MCF 10A (cell line): ENCODE data around the gene PSEN2. TPM values are rescaled to one million over a fixed set of nuclear protein-coding genes. Genes with fewer than 3 reads are reported as not detected.
"Not testable (repeated sequence)": the region's sequence is repeated elsewhere in the genome, so short reads cannot be mapped to it uniquely, and the experiment has no call there.

ENCODE experiments used
- BruUV-seq: library from RNA; stranded (reverse); fragments of 400-500 nt; replicated peaks from 2 replicates; lab custom pipeline; 2021; lab: Mats Ljungman, UMichigan
- CTCF ChIA-PET: fragments of 300-600 bp; sonication (Branson Sonifier 250); formaldehyde crosslinking; extraction: SDS; loops from one replicate; lab custom pipeline; 2021; ENCODE audit warnings: antibody characterized with exemption, inconsistent platforms; lab: Yijun Ruan, JAX
- POLR2A ChIA-PET: fragments of 300-600, 350-650 bp; sonication (Branson Sonifier 250); formaldehyde crosslinking; extraction: SDS; loops from one replicate; lab custom pipeline; 2020; ENCODE audit warnings: antibody characterized with exemption, inconsistent platforms; lab: Yijun Ruan, JAX
- DNase-seq: peaks from one replicate; pipeline ENCODE4 v3.0.0-alpha.2; 2018; ENCODE audit not compliant: unreplicated experiment
- H3K27ac Mint-ChIP-seq: one replicate; pipeline ENCODE4 v1.8.0; 2022; ENCODE audit warnings: mild to moderate bottlenecking, low read depth, mixed read lengths; ENCODE audit not compliant: unreplicated experiment
- H3K27me3 Mint-ChIP-seq: one replicate; pipeline ENCODE4 v1.8.0; 2022; ENCODE audit warnings: mixed read lengths; ENCODE audit not compliant: insufficient read depth, unreplicated experiment
- H3K36me3 Mint-ChIP-seq: one replicate; pipeline ENCODE4 v1.8.0; 2022; ENCODE audit warnings: mild to moderate bottlenecking, moderate library complexity, mixed read lengths; ENCODE audit not compliant: insufficient read depth, unreplicated experiment
- H3K4me1 Mint-ChIP-seq: one replicate; pipeline ENCODE4 v1.8.0; 2022; ENCODE audit warnings: mixed read lengths; ENCODE audit not compliant: insufficient read depth, unreplicated experiment
- H3K4me3 Mint-ChIP-seq: one replicate; pipeline ENCODE4 v1.8.0; 2022; ENCODE audit warnings: mild to moderate bottlenecking, moderate library complexity, mixed read lengths; ENCODE audit not compliant: unreplicated experiment
- H3K9me3 Mint-ChIP-seq: one replicate; pipeline ENCODE4 v1.8.0; 2022; ENCODE audit warnings: mixed read lengths; ENCODE audit not compliant: unreplicated experiment
- intact Hi-C: fragments of 100-400 bp; cut with micrococcal nuclease; formaldehyde crosslinking; loops from 2 replicates; pipeline ENCODE4 v1.14.1; 2022
- total RNA-seq: library from RNA; stranded (reverse); gene quantifications from 2 replicates; pipeline ENCODE4 v1.2.3, GENCODE V29; 2022
- TF ChIP-seq, protein P1 (sequence below): fragments of 200-600 bp; IDR thresholded peaks from one replicate; pipeline ENCODE4 v1.8.0; 2022; ENCODE audit warnings: antibody characterized with exemption, mild to moderate bottlenecking; ENCODE audit not compliant: unreplicated experiment

The PSEN2 gene
- total RNA-seq, 1 experiment from 2014 or later: 31.3 TPM

DNA sequence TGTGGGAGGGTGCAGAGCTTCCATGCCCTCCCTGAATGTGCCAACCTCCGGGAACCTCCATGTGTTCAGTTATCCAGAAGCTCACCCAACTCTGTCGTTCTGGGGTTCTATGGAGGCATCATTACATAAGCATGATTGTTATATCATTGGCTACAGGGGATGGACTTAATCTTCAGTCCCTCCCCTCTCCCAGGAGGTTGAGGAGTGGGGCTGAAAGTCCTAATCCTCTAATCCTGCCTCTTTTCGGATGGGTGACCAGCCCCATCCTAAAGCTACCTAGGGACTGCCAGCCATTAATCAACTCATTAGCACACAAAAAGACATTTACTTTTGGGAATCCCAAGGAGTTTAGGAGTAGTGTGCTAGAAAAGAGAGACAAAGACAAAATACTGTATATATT lies 32.0 kb upstream of the PSEN2 start:
- no peaks in the 10 kb centered on the region for H3K27me3 Mint-ChIP-seq
- H3K4me3 Mint-ChIP-seq: no peak overlapping the region
- no peak for DNase-seq
- H3K36me3 Mint-ChIP-seq: no peaks in the 10 kb centered on the region
- ChIA-PET CTCF (interaction anchor here (0.6 to 1.5 kb wide), 5 partner anchors 10 to 602 kb away, joined by 3 to 6 read pairs (median 4); no protein-coding TSS in a partner anchor), POLR2A (interaction anchor here (0.6 to 1.2 kb wide), 2 partner anchors 10 to 756 kb away, joined by 3 to 4 read pairs; no protein-coding TSS in a partner anchor)
- TF ChIP-seq, protein P1, sequence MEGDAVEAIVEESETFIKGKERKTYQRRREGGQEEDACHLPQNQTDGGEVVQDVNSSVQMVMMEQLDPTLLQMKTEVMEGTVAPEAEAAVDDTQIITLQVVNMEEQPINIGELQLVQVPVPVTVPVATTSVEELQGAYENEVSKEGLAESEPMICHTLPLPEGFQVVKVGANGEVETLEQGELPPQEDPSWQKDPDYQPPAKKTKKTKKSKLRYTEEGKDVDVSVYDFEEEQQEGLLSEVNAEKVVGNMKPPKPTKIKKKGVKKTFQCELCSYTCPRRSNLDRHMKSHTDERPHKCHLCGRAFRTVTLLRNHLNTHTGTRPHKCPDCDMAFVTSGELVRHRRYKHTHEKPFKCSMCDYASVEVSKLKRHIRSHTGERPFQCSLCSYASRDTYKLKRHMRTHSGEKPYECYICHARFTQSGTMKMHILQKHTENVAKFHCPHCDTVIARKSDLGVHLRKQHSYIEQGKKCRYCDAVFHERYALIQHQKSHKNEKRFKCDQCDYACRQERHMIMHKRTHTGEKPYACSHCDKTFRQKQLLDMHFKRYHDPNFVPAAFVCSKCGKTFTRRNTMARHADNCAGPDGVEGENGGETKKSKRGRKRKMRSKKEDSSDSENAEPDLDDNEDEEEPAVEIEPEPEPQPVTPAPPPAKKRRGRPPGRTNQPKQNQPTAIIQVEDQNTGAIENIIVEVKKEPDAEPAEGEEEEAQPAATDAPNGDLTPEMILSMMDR: no peak
- H3K9me3 Mint-ChIP-seq: peaks cover 15% of the 10 kb centered on the region
- BruUV-seq: no TSS peak
- H3K27ac Mint-ChIP-seq: no peak overlapping the region
- intact Hi-C loops: no loop called here
- no peaks in the 10 kb centered on the region for H3K4me1 Mint-ChIP-seq

DNA sequence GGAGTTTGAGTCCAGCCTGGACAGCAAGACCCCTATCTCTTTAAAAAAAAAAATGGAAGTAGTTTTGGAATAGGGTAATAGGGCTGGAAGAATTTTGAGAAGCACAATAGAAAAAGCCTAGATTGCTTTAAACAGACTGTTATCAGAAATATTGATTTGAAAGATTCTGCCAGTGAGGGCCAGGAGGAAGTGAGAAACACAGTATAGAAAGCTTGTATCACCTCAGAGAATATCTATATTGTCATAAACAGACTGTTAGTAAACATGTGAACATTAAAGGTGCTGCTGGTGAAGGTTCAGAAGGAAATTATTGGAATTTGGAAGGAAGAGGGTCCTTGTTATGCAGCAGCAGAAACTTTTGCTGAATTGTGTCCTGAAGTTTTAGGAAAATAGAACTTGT lies 24.8 kb upstream of the PSEN2 start:
- TF ChIP-seq, protein P1: no peak
- no peak overlapping the region for H3K27ac Mint-ChIP-seq
- ChIA-PET CTCF (interaction anchor here (0.7 kb wide), 1 partner anchor 17 kb away, joined by 4 read pairs; no protein-coding TSS in a partner anchor), POLR2A (interaction anchor here (0.6 to 1.0 kb wide), 2 partner anchors 187 to 269 kb away, joined by 3 to 6 read pairs; no protein-coding TSS in a partner anchor)
- H3K9me3 Mint-ChIP-seq: peaks cover 11% of the 10 kb centered on the region
- H3K4me1 Mint-ChIP-seq: peaks cover 14% of the 10 kb centered on the region
- intact Hi-C loops: no loop called here
- no peak overlapping the region for H3K4me3 Mint-ChIP-seq
- BruUV-seq: no TSS peak
- H3K36me3 Mint-ChIP-seq: no peaks in the 10 kb centered on the region
- H3K27me3 Mint-ChIP-seq: no peaks in the 10 kb centered on the region
- DNase-seq: no peak

DNA sequence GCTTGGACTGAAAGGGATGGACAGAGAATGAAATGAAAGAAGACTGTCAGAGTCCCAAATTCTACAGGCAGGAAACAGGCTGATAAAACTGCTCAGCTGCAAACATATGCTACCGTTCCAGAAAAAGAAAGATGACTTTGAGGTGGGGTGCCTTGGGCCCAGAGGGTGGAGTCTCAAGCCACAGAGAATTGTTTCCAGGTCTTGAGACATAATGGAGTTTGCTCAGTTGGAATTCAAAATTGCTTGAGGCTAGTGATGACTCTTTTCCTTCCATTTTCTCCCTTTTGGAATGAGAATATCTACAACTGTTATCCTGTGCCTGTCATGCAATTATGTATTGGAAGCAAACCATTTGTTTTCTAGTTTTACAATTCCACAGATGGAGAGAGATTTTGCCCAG lies 23.6 kb upstream of the PSEN2 start:
- TF ChIP-seq, protein P1: no peak
- BruUV-seq: no TSS peak
- ChIA-PET POLR2A (interaction anchor here (0.7 to 2.2 kb wide), 3 partner anchors 11 to 92 kb away, joined by 3 to 7 read pairs (median 3); no protein-coding TSS in a partner anchor), CTCF (interaction anchor here (0.6 to 1.5 kb wide), 4 partner anchors 15 to 602 kb away, joined by 3 to 5 read pairs (median 4); no protein-coding TSS in a partner anchor)
- intact Hi-C loops: no loop called here
- Mint-ChIP-seq H3K27ac (no peak overlapping the region), H3K27me3 (no peaks in the 10 kb centered on the region), H3K4me3 (no peak overlapping the region), H3K36me3 (no peaks in the 10 kb centered on the region), H3K9me3 (peaks cover 11% of the 10 kb centered on the region), H3K4me1 (peaks cover 14% of the 10 kb centered on the region)
- DNase-seq: peak; percentile 42

DNA sequence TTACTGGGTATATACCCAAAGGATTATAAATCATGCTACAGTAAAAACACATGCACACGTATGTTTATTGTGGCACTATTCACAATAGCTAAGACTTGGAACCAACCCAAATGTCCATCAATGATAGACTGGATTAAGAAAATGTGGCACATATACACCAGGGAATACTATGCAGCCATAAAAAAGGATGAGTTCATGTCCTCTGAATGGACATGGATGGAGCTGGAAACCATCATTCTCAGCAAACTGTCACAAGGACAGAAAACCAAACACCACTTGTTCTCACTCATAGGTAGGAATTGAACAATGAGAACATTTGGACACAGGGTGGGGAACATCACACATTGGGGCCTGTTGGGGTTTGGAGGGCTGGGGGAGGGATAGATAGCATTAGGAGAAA lies 15.9 kb upstream of the PSEN2 start:
- H3K4me3 Mint-ChIP-seq, H3K27ac Mint-ChIP-seq, H3K4me1 Mint-ChIP-seq, H3K27me3 Mint-ChIP-seq, DNase-seq, H3K36me3 Mint-ChIP-seq, intact Hi-C loops, H3K9me3 Mint-ChIP-seq, BruUV-seq: not testable (repeated sequence)
- ChIA-PET CTCF (interaction anchor here (0.6 kb wide), 1 partner anchor 29 kb away, joined by 3 read pairs; no protein-coding TSS in a partner anchor), POLR2A (interaction anchor here (0.6 to 0.7 kb wide), 2 partner anchors 30 to 49 kb away, joined by 3 to 5 read pairs; no protein-coding TSS in a partner anchor)
